B cell (primary cell): ENCODE results near the gene PRAME. TPM values are rescaled to one million over a fixed set of nuclear protein-coding genes. Genes with fewer than 3 reads are reported as not detected.

Experiments used
- ATAC-seq: fragments of 200-7000 bp; cut with Tn5 transposase; one replicate; pipeline ENCODE4 v1.10.0; 2021; ENCODE audit warnings: low read depth, mild to moderate bottlenecking, moderate number of reproducible peaks, moderate library complexity
- CTCF ChIA-PET: fragments of 350-600 bp; sonication (Branson Sonifier 250); formaldehyde crosslinking; loops from one replicate; lab custom pipeline; 2021; ENCODE audit warnings: antibody characterized with exemption, inconsistent platforms; lab: Charles Lee
- POLR2A ChIA-PET: fragments of 350-600 bp; sonication (Branson Sonifier 250); formaldehyde crosslinking; loops from one replicate; lab custom pipeline; 2021; ENCODE audit warnings: antibody characterized with exemption; lab: Charles Lee
- DNase-seq: peaks from one replicate; pipeline ENCODE4 v3.0.0; 2013
- H2AFZ ChIP-seq: 2 replicates; pipeline ENCODE4 v1.6.1; 2012; ENCODE audit warnings: mild to moderate bottlenecking, low read depth, low read length; ENCODE audit not compliant: insufficient read depth, poor library complexity, severe bottlenecking
- H3K27ac ChIP-seq, 2 donors: 1 replicate in 1 of 2; 2 replicates in 1 of 2; pipeline ENCODE4 v1.5.1; 2012 to 2013; ENCODE audit warnings: low read length in 2 of 2, mild to moderate bottlenecking in 2 of 2, moderate library complexity in 1 of 2
- H3K27me3 ChIP-seq, 4 experiments: fragments of 200-600 bp in 1 of 4; sonication (generic) in 1 of 4; replicated peaks in 1 of 4; 1 replicate in 2 of 4; 2 replicates in 2 of 4; pipeline versions ENCODE4 v1.6.1 to v1.7.0; 2013 to 2016; ENCODE audit warnings: low read length in 3 of 4, mild to moderate bottlenecking in 2 of 4, mixed read lengths in 1 of 4, moderate library complexity in 1 of 4; ENCODE audit not compliant: insufficient read depth in 4 of 4, control insufficient read depth in 3 of 4; ENCODE audit errors: control extremely low read depth in 1 of 4
- H3K36me3 ChIP-seq, 2 experiments: replicated peaks in 1 of 2; 1 replicate in 1 of 2; 2 replicates in 1 of 2; pipeline versions ENCODE4 v1.6.1 to v1.7.1; 2013; ENCODE audit warnings: low read length in 1 of 2; ENCODE audit not compliant: insufficient read depth in 2 of 2, control insufficient read depth in 1 of 2; ENCODE audit errors: control extremely low read depth in 1 of 2, extremely low read depth in 1 of 2
- H3K4me1 ChIP-seq, 2 donors: fragments of 200-600 bp in 1 of 2; sonication (generic) in 1 of 2; 1 replicate in 1 of 2; 2 replicates in 1 of 2; pipeline versions ENCODE4 v1.5.1 to v1.6.1; 2013 to 2017; ENCODE audit warnings: low read length in 2 of 2; ENCODE audit not compliant: control insufficient read depth in 2 of 2, insufficient read depth in 2 of 2
- H3K4me2 ChIP-seq: replicated peaks from 2 replicates; pipeline ENCODE3; 2012; ENCODE audit warnings: mild to moderate bottlenecking, low read depth, low read length; ENCODE audit not compliant: poor library complexity, severe bottlenecking
- H3K4me3 ChIP-seq, 5 experiments: fragments of 200-600 bp in 1 of 5; sonication (generic) in 1 of 5; 1 replicate in 3 of 5; 2 replicates in 2 of 5; pipeline versions ENCODE4 v1.5.1 to v1.7.0; 2011 to 2016; ENCODE audit warnings: low read length in 4 of 5, mild to moderate bottlenecking in 4 of 5, low read depth in 2 of 5, control low read depth in 1 of 5, moderate library complexity in 1 of 5; ENCODE audit not compliant: insufficient read depth in 1 of 5; ENCODE audit errors: control extremely low read depth in 1 of 5, extremely low read depth in 1 of 5
- H3K79me2 ChIP-seq: fragments of 200-600 bp; sonication (generic); one replicate; pipeline ENCODE4 v1.6.0; 2016; ENCODE audit warnings: low read length; ENCODE audit not compliant: control insufficient read depth, insufficient read depth
- H3K9ac ChIP-seq: fragments of 200-600 bp; sonication (generic); 2 replicates; pipeline ENCODE4 v1.6.1; 2017; ENCODE audit warnings: mild to moderate bottlenecking, low read length, moderate library complexity
- H3K9me3 ChIP-seq, 3 donors: one replicate each; pipeline versions ENCODE4 v1.6.1 to v1.7.1; 2013; ENCODE audit warnings: low read length in 2 of 3; ENCODE audit not compliant: control insufficient read depth in 2 of 3, insufficient read depth in 1 of 3; ENCODE audit errors: control extremely low read depth in 1 of 3
- H4K20me1 ChIP-seq: 2 replicates; pipeline ENCODE4 v1.6.0; 2012; ENCODE audit warnings: mild to moderate bottlenecking, low read length; ENCODE audit not compliant: insufficient read depth, control insufficient read depth, poor library complexity, severe bottlenecking
- H3K27ac Mint-ChIP-seq: one replicate; pipeline ENCODE4 v1.8.0; 2021; ENCODE audit warnings: mixed read lengths
- H3K27me3 Mint-ChIP-seq: one replicate; pipeline ENCODE4 v1.8.0; 2021; ENCODE audit warnings: mixed read lengths
- H3K4me1 Mint-ChIP-seq: one replicate; pipeline ENCODE4 v1.8.0; 2021; ENCODE audit warnings: mixed read lengths
- H3K4me3 Mint-ChIP-seq: one replicate; pipeline ENCODE4 v1.8.0; 2021; ENCODE audit warnings: mixed read lengths
- H3K9me3 Mint-ChIP-seq: one replicate; pipeline ENCODE4 v1.8.0; 2022; ENCODE audit warnings: mixed read lengths; ENCODE audit not compliant: insufficient read depth
- CTCF ChIP-seq: fragments of 200-600 bp; IDR thresholded peaks from one replicate; pipeline ENCODE4 v1.8.0; 2022; ENCODE audit warnings: antibody characterized with exemption, mild to moderate bottlenecking
- EZH2 ChIP-seq: IDR thresholded peaks from 2 replicates; pipeline ENCODE4 v1.6.1; 2012; ENCODE audit warnings: borderline replicate concordance, low read depth, mild to moderate bottlenecking, moderate library complexity, low read length; ENCODE audit not compliant: insufficient read depth, poor library complexity, severe bottlenecking
- WGBS: methylation state at CpG from one replicate; pipeline ENCODE4 v1.1.5; 2013; ENCODE audit warnings: missing lambda C conversion rate; ENCODE audit not compliant: insufficient coverage; 5-methylcytosine and 5-hydroxymethylcytosine counted together
- intact Hi-C: fragments of 100-400 bp; cut with micrococcal nuclease; formaldehyde crosslinking; loops from one replicate; pipeline ENCODE4 v1.10.0; 2022
- polyA plus RNA-seq: library from polyadenylated mRNA; depleted of rRNA; stranded (reverse); fragments of >200 nt; gene quantifications from 2 replicates; pipeline ENCODE4 v1.2.3, GENCODE V29; 2012
- total RNA-seq, 2 donors: library from RNA; stranded (reverse); fragments of 120-200 nt in 1 of 2; gene quantifications; 1 replicate in 1 of 2; 2 replicates in 1 of 2; pipeline versions ENCODE4 v1.2.3 to v1.2.4, GENCODE V29; 2013 to 2022

PRAME gene
- total and polyA plus RNA-seq, 2 donors (not counting 1 experiment from before 2014, with no cell fraction given) = 0.63 TPM; not detected in 1

GRCh38 chr22:22595001-22595835 lies 36.2 kb upstream of the PRAME start:
- no peak overlapping the region for H2AFZ ChIP-seq
- Mint-ChIP-seq H3K27me3 (no peaks in the 10 kb centered on the region), H3K4me3 (no peak overlapping the region), H3K27ac (no peak overlapping the region), H3K9me3 (no peaks in the 10 kb centered on the region), H3K4me1 (peaks cover 31% of the 10 kb centered on the region)
- intact Hi-C loops = no loop called here
- H3K27ac ChIP-seq = no peak overlapping the region
- ChIA-PET CTCF (interaction anchor here (1.3 to 1.6 kb wide), 3 partner anchors 8 to 356 kb away, joined by 3 to 6 read pairs (median 6); no protein-coding TSS in a partner anchor), POLR2A (no interaction called here)
- no peaks in the 10 kb centered on the region for H3K27me3 ChIP-seq
- H3K4me2 ChIP-seq = no peak overlapping the region
- peaks cover 0 to 8% (median 0%) of the 10 kb centered on the region in 3 donors for H3K9me3 ChIP-seq
- H4K20me1 ChIP-seq = no peaks in the 10 kb centered on the region
- ATAC-seq = no peak
- no peak for DNase-seq
- H3K9ac ChIP-seq = no peak overlapping the region
- no peaks in the 10 kb centered on the region for H3K36me3 ChIP-seq
- no peak overlapping the region for H3K4me3 ChIP-seq
- H3K79me2 ChIP-seq = no peaks in the 10 kb centered on the region
- H3K4me1 ChIP-seq = peaks cover 12 to 13% of the 10 kb centered on the region in 2 donors
- TF ChIP-seq EZH2 (no peak), CTCF (no peak)
- 70% methylated on average over 2 of the region's 5 CpGs for WGBS
